Measurements from ENCODE around the gene FAM43B.

FAM43B gene

GRCh38 chr1:20538227-20538626 lies 14.1 kb upstream of the FAM43B start:
- no peak overlapping the region for H3K9ac ChIP-seq (ENCODE audit: low read length)
- H3K4me3 ChIP-seq (ENCODE audit: low read length) = no peak overlapping the region
- H3K27me3 ChIP-seq (replicated peaks; ENCODE audit: insufficient read depth, low read length) = peaks cover 95% of the 10 kb centered on the region
- H4K20me1 ChIP-seq (ENCODE audit: insufficient read depth, low read length) = no peaks in the 10 kb centered on the region
- H3F3A ChIP-seq (ENCODE audit: insufficient read depth, low read length) = no peaks in the 10 kb centered on the region
- H3K9me2 ChIP-seq (replicated peaks; ENCODE audit: insufficient read depth, low read length) = no peaks in the 10 kb centered on the region
- no peaks in the 10 kb centered on the region for H3K79me2 ChIP-seq (ENCODE audit: low read length)
- TF ChIP-seq EZH2 (optimal IDR thresholded peaks at IDR 0.05; ENCODE audit: low read depth, low read length) (no peak), EZH2phosphoT487 (IDR thresholded peaks at IDR 0.05; ENCODE audit: low read length) (no peak), CTCF (IDR thresholded peaks at IDR 0.05; ENCODE audit: low read length) (no peak)
- no peaks in the 10 kb centered on the region for H3K36me3 ChIP-seq (replicated peaks; ENCODE audit: insufficient read depth, low read length)
- no peak overlapping the region for H3K4me2 ChIP-seq (ENCODE audit: low read depth, low read length)
- H2AFZ ChIP-seq (ENCODE audit: low read length) = no peak overlapping the region
- no peak for DNase-seq
- no peak overlapping the region for H3K27ac ChIP-seq (ENCODE audit: low read length)
- no peaks in the 10 kb centered on the region for H3K9me3 ChIP-seq (replicated peaks; ENCODE audit: insufficient read depth, low read length)
- no peaks in the 10 kb centered on the region for H3K4me1 ChIP-seq (ENCODE audit: low read length)

- no peak overlapping the region for H3K4me2 ChIP-seq (ENCODE audit: low read depth, low read length)
- TF ChIP-seq CTCF (IDR thresholded peaks at IDR 0.05; ENCODE audit: low read length) (no peak), EZH2 (optimal IDR thresholded peaks at IDR 0.05; ENCODE audit: low read depth, low read length) (no peak), EZH2phosphoT487 (IDR thresholded peaks at IDR 0.05; ENCODE audit: low read length) (no peak)
- H3K27me3 ChIP-seq (replicated peaks; ENCODE audit: insufficient read depth, low read length) = peaks cover 95% of the 10 kb centered on the region
- H3K9ac ChIP-seq (ENCODE audit: low read length) = no peak overlapping the region
- H2AFZ ChIP-seq (ENCODE audit: low read length) = no peak overlapping the region
- no peaks in the 10 kb centered on the region for H3K79me2 ChIP-seq (ENCODE audit: low read length)
- no peaks in the 10 kb centered on the region for H4K20me1 ChIP-seq (ENCODE audit: insufficient read depth, low read length)
- H3K36me3 ChIP-seq (replicated peaks; ENCODE audit: insufficient read depth, low read length) = no peaks in the 10 kb centered on the region
- H3K27ac ChIP-seq (ENCODE audit: low read length) = no peak overlapping the region
- no peaks in the 10 kb centered on the region for H3K9me3 ChIP-seq (replicated peaks; ENCODE audit: insufficient read depth, low read length)
- no peak for DNase-seq
- no peaks in the 10 kb centered on the region for H3K9me2 ChIP-seq (replicated peaks; ENCODE audit: insufficient read depth, low read length)
- no peak overlapping the region for H3K4me3 ChIP-seq (ENCODE audit: low read length)
- no peaks in the 10 kb centered on the region for H3F3A ChIP-seq (ENCODE audit: insufficient read depth, low read length)
- no peaks in the 10 kb centered on the region for H3K4me1 ChIP-seq (ENCODE audit: low read length)
These were observed 13.4 kb upstream of the FAM43B start for GRCh38 chr1:20538760-20539551.

- H3K4me3 ChIP-seq (ENCODE audit: low read length) = no peak overlapping the region
- no peaks in the 10 kb centered on the region for H3K36me3 ChIP-seq (replicated peaks; ENCODE audit: insufficient read depth, low read length)
- no peak for DNase-seq
- H3K27me3 ChIP-seq (replicated peaks; ENCODE audit: insufficient read depth, low read length) = peaks cover 95% of the 10 kb centered on the region
- TF ChIP-seq EZH2 (optimal IDR thresholded peaks at IDR 0.05; ENCODE audit: low read depth, low read length) = no peak
- no peak for TF ChIP-seq EZH2phosphoT487 (IDR thresholded peaks at IDR 0.05; ENCODE audit: low read length)
- TF ChIP-seq CTCF (IDR thresholded peaks at IDR 0.05; ENCODE audit: low read length) = no peak
- H3K4me1 ChIP-seq (ENCODE audit: low read length) = no peaks in the 10 kb centered on the region
- no peaks in the 10 kb centered on the region for H3K9me3 ChIP-seq (replicated peaks; ENCODE audit: insufficient read depth, low read length)
- no peak overlapping the region for H3K4me2 ChIP-seq (ENCODE audit: low read depth, low read length)
- H3K9me2 ChIP-seq (replicated peaks; ENCODE audit: insufficient read depth, low read length) = no peaks in the 10 kb centered on the region
- no peaks in the 10 kb centered on the region for H4K20me1 ChIP-seq (ENCODE audit: insufficient read depth, low read length)
- no peak overlapping the region for H3K9ac ChIP-seq (ENCODE audit: low read length)
- H3F3A ChIP-seq (ENCODE audit: insufficient read depth, low read length) = no peaks in the 10 kb centered on the region
- H3K27ac ChIP-seq (ENCODE audit: low read length) = no peak overlapping the region
- no peak overlapping the region for H2AFZ ChIP-seq (ENCODE audit: low read length)
- no peaks in the 10 kb centered on the region for H3K79me2 ChIP-seq (ENCODE audit: low read length)
These were observed 12.1 kb upstream of the FAM43B start for GRCh38 chr1:20540281-20540680.

Measured in MM.1S (cell line).